Measurements from ENCODE around the gene CALM1. TPM values are rescaled to one million over a fixed set of nuclear protein-coding genes. Genes with fewer than 3 reads are reported as not detected.

Gene CALM1
- total RNA-seq, 4 donors from 2014 or later, result 425 to 902 (median 829) TPM

DNA sequence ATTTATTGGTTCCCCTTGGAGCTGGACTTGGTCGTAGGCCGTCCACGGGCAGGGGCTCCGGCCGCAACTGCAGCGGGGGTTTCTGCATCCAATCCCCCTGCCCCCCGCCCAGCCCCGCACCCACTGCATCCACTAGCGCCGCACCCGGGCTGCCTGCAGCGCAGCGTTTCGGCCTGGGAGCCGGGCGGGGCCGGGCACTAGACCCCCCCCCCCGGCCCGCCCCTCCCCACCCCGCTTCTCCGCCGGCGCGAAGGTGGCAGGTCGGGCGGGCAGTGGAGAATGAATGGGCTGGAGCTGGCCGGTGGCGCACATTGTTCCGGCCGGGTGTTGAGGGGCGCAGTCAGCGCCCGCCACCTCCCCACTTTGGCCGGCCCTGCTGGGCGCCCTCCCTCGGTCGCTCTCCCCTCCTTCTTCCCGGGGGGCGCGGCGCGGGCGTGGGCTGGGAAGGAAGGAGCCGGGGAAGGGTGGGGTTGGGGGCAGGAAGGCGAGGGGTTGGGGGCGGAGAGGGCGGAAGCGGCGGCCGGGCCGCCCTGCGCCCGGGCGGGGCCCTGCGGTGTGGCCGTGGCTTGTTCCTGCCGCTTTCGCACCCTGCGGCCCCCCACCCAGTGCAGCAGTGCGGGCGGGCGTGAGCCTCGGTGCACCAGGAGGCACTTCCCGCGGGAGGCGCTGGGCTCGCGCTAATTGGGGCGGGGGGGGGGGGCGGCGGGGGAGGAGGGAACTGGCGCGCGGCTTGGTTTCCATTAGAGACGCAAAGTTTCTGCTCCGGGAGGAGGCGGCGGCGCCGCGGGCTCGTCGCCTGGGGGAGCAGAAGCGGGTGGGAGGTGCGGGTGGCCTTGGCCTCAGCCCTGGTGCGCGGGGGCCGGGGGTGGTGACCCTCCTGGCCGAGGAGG lies 841 bp downstream of the CALM1 start:
- WGBS, 2 donors (ENCODE audit: low coverage in 1 of 2), result 0% methylated on average over 6 of the region's 89 CpGs; no CpG with 5 or more reads in 1 of the 2 donors
- ATAC-seq, result peak; percentile 40
- peaks cover 19 to 51% (median 24%) of the 10 kb centered on the region in 3 donors for H3K4me1 ChIP-seq

DNA sequence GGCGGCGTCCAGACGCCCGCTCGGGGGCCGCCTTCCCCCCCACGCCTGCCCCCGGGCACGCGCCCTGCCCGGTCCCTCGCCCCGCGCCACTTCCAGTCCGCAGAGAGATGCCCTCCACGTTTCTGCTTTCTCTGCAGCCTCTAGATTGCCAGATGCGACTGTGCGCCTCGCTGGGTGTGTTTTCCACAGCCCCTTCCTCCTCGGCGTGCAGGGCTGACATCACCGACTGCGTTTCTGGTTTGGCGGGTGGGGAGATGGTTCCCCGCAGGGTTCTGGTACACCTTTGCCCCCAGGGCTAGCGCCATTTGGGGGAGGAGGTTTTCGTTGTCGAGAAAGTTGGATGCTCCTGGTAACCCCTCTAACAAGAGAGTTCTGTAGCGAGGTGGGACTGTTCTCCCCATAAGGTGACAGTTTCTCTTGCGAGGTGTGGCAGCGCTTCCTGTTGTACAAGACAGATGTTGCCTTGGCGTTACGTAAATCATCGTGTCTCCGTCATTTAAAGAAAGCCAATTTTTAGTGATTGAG lies 1.5 kb downstream of the CALM1 start:
- H3K4me3 ChIP-seq, result peak overlapping the region; percentile 91 to 97
- H3K9me3 ChIP-seq, result no peaks in the 10 kb centered on the region
- H3K36me3 ChIP-seq, result peaks cover 0 to 31% of the 10 kb centered on the region in 2 donors
- H3K4me1 ChIP-seq, result peaks cover 19 to 58% (median 24%) of the 10 kb centered on the region in 3 donors
- peak overlapping the region; percentile 91 to 99 (median 94) for H3K27ac ChIP-seq
- ATAC-seq, result no peak
- TF ChIP-seq EP300 (IDR thresholded peaks at IDR 0.05) (no peak), POLR2AphosphoS5 (IDR thresholded peaks at IDR 0.05) (no peak), POLR2A (IDR thresholded peaks at IDR 0.05) (peak in 1 of 2 donors; percentile 0)
- TF ChIP-seq, protein P1, sequence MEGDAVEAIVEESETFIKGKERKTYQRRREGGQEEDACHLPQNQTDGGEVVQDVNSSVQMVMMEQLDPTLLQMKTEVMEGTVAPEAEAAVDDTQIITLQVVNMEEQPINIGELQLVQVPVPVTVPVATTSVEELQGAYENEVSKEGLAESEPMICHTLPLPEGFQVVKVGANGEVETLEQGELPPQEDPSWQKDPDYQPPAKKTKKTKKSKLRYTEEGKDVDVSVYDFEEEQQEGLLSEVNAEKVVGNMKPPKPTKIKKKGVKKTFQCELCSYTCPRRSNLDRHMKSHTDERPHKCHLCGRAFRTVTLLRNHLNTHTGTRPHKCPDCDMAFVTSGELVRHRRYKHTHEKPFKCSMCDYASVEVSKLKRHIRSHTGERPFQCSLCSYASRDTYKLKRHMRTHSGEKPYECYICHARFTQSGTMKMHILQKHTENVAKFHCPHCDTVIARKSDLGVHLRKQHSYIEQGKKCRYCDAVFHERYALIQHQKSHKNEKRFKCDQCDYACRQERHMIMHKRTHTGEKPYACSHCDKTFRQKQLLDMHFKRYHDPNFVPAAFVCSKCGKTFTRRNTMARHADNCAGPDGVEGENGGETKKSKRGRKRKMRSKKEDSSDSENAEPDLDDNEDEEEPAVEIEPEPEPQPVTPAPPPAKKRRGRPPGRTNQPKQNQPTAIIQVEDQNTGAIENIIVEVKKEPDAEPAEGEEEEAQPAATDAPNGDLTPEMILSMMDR (IDR thresholded peaks at IDR 0.05), result no peak
- H3K27me3 ChIP-seq, result no peaks in the 10 kb centered on the region
- WGBS, 2 donors (ENCODE audit: low coverage in 1 of 2), result 0 to 1% methylated on average over 6 of the region's 35 CpGs

More for the DNA sequence above, 841 bp downstream of the CALM1 start:
- Histone ChIP-seq H3K36me3 (peaks cover 0 to 25% of the 10 kb centered on the region in 2 donors), H3K4me3 (peak overlapping the region; percentile 91 to 97), H3K27ac (peak overlapping the region; percentile 91 to 99 (median 94)), H3K9me3 (no peaks in the 10 kb centered on the region), H3K27me3 (no peaks in the 10 kb centered on the region)
- TF ChIP-seq, protein P1 (IDR thresholded peaks at IDR 0.05), result peak in 1 of 4 experiments; percentile 30
- TF ChIP-seq POLR2A (IDR thresholded peaks at IDR 0.05) (peak; percentile 15 to 31), EP300 (IDR thresholded peaks at IDR 0.05) (no peak)

GRCh38 chr14:90398841-90399540 lies 2.2 kb downstream of the CALM1 start:
- TF ChIP-seq POLR2AphosphoS5 (IDR thresholded peaks at IDR 0.05) (no peak), POLR2A (IDR thresholded peaks at IDR 0.05) (no peak), EP300 (IDR thresholded peaks at IDR 0.05) (no peak)
- TF ChIP-seq, protein P1 (IDR thresholded peaks at IDR 0.05), result no peak
- Histone ChIP-seq H3K4me1 (peaks cover 22 to 64% (median 24%) of the 10 kb centered on the region in 3 donors), H3K36me3 (peaks cover 0 to 37% of the 10 kb centered on the region in 2 donors), H3K27me3 (no peaks in the 10 kb centered on the region), H3K4me3 (peak overlapping the region; percentile 91 to 97), H3K27ac (peak overlapping the region; percentile 91 to 99 (median 94)), H3K9me3 (no peaks in the 10 kb centered on the region)
- WGBS, 2 donors (ENCODE audit: low coverage in 1 of 2), result 17 to 21% methylated on average over 8 of the region's 8 CpGs
- no peak for ATAC-seq

GRCh38 chr14:90399541-90400444 lies 3.0 kb downstream of the CALM1 start:
- H3K4me1 ChIP-seq, result peaks cover 24 to 72% (median 27%) of the 10 kb centered on the region in 3 donors
- ATAC-seq, result peak; percentile 70
- 15 to 26% methylated on average over 9 to 13 of the region's 14 CpGs for WGBS, 2 donors (ENCODE audit: low coverage in 1 of 2)

More at GRCh38 chr14:90399541-90400444, 3.0 kb downstream of the CALM1 start:
- H3K9me3 ChIP-seq, result no peaks in the 10 kb centered on the region
- peak overlapping the region; percentile 91 to 99 (median 94) for H3K27ac ChIP-seq
- no peaks in the 10 kb centered on the region for H3K27me3 ChIP-seq
- H3K36me3 ChIP-seq, result peaks cover 0 to 45% of the 10 kb centered on the region in 2 donors
- peak overlapping the region; percentile 91 to 97 for H3K4me3 ChIP-seq
- TF ChIP-seq, protein P1 (IDR thresholded peaks at IDR 0.05), result peak; percentile 98 to 99 (median 99)
- peak; percentile 90 for TF ChIP-seq POLR2AphosphoS5 (IDR thresholded peaks at IDR 0.05)
- TF ChIP-seq EP300 (IDR thresholded peaks at IDR 0.05), result no peak
